T follicular helper cell (primary cell): ENCODE measurements around the gene DPY19L3.
"Not testable (repeated sequence)": the region's sequence is repeated elsewhere in the genome, so short reads cannot be mapped to it uniquely, and the experiment has no call there.

ENCODE experiments used
- DNase-seq: peaks from one replicate; pipeline ENCODE4 v3.0.0-alpha.2; 2020; ENCODE audit warnings: low read depth

The DPY19L3 gene

DNA sequence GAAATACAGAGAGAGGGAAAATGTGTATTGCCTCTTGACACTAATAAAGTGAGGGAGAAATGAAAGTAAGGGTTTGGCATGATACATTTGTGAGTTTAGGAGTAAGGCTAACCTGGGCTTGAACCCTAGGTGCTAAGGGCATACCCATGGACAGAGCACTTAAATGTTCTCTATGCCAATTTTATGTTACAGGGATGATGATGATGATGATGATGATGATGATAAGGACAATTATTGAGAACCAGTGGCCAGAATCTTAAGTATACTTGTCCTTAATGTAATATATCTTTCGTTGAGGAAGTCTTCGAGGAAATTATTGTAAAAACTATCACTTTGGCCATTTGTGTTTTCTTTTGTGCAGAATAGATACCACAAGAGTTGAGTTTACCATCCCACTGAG is 33.2 kb downstream of the DPY19L3 start:
- DNase-seq, result no peak

DNA sequence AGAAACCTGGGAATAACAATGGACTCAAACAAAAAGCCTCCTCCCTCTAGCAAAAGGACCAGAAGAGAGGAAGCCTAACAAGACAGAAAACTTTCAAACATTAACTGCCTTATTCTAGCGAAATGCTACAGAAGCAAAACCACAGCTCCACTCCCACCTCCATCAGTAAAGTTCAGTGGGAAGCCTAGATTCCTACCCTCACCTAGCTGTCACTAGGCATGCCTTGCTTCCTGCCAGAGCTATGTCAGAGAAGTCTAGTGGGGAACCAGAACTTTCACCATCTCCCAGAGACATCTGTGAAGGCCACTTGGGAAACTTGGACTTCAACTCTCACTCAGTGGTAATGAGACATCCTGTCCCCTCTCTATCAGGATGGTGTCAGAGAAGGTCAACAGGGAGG is 37.1 kb downstream of the DPY19L3 start:
- DNase-seq, result no peak

DNA sequence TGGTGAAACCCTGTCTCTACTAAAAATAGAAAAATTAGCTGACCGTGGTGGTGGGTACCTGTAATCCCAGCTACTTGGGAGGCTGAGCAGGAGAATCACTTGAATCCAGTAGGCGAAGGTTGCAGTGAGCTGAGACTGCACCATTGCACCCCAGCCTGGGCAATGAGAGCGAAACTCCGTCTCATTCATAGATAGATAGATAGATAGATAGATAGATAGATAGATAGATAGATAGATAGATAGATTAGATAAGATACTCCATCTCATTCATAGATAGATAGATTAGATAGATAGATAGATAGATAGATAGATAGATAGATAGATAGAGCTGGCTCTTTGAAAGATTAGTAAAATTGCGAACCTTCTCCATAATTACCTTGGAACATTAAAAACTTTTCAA is 42.0 kb downstream of the DPY19L3 start:
- not testable (repeated sequence) for DNase-seq

DNA sequence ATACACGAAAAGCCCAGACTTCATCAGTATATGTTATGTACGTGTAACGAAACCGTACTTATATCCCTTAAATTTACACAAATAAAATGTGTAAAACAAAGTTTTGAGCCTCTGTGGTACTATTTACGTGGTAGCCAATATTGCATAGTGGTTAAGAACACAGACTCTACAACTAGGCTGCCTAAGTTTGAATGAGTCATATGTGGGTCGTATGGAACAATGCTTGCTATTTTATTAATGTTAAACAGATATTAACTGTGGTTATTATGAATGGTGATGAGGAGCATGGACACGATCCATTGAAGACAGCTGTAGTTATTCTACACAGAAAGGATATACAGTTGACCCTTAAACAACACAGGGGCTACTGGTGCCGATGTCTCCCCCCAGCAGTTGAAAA is 42.5 kb downstream of the DPY19L3 start:
- DNase-seq, result no peak

DNA sequence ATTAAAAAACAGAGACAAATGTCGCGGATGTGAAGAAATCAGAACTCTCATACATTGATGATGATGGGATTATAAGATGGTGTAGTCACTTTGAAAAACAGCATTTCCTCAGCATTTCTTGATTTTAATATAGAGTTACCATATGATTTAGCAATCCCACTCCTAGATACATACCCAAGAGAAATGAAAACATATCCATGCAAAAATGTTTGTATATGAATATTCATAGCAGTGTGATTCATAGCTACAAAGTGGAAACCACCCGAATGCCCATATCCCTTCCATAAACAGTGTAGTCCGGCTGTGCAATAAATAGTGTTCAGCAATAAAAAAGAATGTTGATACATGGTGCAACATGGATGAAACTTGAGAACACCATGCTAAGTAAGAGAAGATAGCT is 44.6 kb downstream of the DPY19L3 start:
- no peak for DNase-seq

DNA sequence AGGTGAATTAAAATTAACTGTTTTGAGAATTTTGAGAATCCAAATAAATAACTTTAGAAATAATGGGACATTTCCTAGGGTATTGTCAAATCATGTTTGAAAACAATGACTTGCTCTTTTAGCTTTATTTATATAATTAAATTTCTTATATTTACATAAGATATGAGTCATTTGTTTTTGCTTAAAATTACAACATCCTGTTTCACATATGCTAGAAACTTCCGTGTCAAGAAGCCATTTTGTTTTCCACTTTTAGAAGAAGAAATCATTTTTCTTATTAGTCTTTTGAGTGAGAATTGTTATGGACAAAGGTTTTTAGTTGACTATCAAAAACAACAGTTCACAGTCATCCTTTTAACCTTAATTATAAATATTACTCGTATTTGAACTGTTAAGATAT is 48.2 kb downstream of the DPY19L3 start:
- no peak for DNase-seq

DNA sequence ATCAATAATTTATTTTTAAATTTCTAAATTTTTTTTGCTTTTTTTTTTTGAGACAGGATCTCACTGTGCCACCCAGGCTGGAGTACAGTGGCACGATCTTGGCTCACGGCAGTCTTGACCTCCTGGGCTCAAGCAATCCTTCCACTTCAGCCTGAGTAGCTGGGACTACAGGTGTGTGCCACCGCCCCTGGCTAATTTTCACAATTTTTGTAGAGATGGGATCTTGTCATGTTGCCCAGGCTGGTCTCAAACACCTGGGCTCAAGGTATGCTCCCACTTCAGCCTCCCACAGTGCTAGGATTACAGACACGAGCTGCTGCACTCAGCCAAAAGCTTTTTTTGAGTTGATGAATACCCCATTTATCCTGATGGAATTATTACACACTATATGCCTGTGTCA is 50.8 kb downstream of the DPY19L3 start:
- DNase-seq, result no peak

DNA sequence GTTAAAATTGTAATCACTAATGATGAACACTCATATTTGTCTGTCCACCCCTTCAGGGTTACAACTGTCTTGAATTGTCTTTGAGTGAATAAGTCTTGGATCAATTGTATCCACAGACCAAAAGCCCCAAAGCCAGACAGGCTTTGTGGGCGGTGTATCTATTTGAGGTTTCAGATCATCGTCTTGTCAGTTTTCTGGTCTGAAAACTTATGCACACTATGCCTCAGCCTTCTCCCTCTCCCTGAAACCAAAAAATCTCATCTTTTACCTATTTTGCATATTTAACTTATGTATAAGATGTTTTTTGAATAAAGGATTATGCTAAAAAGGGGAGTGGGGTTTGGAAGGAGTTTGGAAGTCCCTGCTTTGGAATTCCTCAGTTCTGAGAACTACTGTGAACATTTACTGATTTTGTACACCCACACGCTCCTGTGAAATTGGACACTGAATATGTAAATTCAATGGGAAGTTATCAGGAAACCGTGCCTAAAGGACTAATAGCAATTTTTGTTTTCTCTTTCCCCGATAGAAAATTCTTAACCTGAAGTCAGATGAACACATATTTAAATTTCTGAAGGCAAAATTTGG is 52.1 kb downstream of the DPY19L3 start:
- no peak for DNase-seq

DNA sequence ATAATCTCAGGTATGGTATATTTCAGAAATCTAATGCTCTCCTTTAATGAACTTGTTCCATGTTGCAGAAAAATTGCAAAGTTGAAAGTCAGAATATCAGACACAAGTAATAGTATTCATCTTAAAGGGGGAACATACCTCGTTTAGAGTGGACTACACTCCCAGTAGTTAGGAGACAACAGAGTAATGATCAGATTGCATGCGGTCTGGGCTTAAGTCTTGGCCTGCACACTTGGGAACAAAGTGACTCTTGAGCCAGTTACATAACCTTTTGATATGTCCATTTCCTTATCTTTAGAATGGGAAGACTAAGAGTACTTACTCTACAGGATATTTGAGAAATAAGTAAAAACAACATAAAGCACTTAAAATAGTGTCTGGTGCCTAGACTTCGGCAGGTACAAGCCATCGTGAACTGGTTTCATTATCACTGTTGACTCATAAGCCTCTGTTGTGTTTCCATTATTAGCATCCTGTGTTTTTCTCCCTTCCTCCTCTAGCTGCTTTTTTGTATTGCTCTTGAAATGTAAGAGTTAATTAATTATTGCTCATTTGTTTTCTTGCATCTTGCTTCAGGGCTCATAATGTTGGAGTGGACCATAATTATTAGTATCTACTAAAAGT is 53.0 kb downstream of the DPY19L3 start:
- DNase-seq, result no peak

DNA sequence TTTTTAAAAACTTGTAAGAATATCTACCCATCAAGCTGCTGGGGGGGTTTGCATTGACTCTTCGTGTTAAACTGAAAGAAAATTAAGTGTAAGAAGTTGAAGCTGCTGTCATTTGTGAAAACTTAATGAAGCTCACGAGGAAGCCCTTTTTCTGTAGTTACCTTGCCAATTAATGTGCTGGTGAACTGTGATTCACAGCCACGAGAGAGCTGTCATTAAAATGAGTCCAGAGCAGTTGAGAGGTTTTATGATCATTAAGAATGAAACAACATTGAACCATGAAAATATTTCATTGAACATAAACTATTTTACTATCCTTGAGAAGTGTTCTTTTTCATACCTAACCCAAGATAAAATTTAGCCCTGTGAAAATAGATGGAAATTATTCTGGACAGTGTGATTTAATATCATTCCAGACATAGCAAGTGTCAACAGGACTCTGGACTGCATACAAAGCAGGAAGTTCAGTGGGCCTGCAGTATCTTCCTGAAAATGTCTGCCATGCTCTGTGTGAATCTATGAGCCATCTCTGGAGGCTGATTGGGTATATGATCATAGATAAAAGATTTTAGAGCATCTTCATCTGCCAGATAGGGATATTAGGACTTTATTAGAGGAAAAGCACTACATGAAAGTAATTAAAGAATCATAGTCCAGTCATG is 53.8 kb downstream of the DPY19L3 start:
- DNase-seq, result no peak

DNA sequence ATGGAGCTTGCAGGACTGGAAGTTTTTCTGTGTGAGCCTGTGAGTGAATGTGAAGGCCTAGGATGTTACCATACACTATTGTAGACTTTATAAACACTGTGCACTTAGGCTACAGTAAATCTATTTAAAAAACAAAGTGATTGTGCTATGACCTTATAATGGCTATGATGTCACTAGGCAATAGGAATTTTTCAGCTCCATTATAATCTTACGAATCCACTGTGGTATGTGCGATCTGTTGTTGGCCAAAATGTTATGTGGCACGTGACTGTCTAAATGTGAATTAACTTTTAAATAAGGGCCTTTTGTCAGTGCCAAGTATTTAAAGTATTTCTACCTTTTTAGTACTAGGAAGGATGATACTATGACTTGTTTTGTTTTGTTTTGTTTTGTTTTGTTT is 54.9 kb downstream of the DPY19L3 start:
- DNase-seq, result no peak

DNA sequence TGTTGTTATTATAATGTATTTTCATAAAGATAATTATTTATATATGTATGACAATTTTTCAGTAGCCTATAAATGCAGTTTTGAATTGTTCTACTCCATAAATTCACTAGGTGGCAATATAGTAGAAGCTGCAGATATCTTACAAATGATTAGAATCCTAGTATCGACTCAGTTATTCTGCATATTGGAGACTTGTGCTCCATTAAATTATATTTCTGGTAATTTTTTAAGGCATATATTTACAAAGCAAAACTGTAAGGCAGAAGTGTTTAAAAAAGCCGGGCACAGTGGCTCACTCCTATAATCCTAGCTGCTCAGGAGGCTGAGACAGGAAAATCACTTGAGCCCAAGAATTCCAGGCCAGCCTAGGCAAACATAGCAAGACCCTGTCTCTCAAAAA is 58.7 kb downstream of the DPY19L3 start:
- no peak for DNase-seq

DNA sequence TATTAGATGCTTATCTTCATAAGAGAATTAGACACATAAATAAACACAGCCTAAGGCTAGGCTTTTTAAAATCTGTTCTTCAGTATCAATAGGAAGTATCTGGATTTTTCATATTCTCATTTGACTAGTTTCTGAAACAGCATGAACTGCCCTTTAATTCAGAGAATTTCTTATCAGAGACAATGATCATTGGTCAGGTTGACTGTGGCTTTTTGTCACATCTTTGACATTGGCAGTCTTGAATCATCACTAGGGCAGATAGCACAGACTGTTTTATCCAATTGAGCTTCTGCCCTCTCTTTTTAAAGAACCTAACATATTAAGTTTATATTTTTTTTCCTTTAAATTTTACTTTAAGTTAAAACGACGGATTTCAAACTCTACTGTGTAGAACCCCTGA is 59.6 kb downstream of the DPY19L3 start:
- no peak for DNase-seq

DNA sequence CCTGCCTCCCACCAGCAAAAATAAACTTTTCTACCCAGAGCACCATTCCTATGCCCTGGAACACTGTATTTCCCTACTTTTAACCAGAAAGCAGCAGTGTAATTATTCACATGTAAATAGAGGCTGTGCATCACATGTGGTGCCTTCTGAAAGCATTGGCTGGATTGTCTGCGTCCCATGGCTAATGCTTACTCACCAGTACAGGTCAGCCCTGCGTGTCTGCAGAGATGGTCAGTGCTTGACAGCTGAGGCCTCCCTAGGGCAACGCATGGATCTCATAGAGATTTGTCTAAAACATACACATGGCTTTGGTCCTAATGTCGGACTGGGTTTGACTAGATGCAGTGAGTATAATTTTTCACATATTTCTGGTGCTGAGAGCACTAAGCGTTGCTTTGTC is 64.2 kb downstream of the DPY19L3 start:
- DNase-seq, result no peak

DNA sequence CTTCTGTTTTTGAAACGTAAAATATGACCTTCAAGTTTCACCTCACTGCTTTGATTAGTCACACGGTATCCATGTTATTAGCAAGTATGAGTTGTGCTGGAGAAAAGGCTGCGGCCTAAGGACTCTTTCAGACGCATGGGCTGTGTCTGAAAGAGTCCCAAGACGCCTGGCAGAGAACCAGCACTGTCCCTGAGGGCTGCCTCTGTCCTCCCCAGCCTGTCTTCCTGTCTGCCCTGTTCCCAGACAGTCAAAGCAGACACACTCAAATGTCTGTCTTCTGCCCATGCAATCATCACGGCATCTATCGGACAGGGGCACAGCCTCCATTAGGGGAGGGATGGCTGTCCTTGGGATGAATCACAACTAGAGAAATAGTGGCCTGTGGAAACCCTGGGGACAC is 65.5 kb downstream of the DPY19L3 start:
- no peak for DNase-seq

DNA sequence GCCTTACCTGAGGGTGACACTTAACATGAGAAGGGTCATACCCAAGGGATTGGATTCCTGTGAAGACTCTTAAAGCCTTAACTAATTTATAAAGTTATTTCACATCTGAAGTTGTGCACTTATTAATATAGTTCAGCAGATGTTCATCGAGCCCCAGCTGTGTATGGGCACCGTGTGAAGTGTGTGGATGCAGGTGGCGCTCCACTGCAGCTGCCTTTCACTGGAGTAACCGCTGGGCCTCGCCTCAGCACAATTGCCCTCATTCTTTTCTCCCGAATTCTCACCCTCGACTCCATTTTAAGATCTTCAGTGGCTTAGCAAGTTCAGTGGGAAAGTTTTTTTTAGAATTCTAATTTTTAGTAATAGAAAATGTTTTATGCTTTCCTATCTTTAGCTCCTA is 66.2 kb downstream of the DPY19L3 start:
- DNase-seq, result no peak

DNA sequence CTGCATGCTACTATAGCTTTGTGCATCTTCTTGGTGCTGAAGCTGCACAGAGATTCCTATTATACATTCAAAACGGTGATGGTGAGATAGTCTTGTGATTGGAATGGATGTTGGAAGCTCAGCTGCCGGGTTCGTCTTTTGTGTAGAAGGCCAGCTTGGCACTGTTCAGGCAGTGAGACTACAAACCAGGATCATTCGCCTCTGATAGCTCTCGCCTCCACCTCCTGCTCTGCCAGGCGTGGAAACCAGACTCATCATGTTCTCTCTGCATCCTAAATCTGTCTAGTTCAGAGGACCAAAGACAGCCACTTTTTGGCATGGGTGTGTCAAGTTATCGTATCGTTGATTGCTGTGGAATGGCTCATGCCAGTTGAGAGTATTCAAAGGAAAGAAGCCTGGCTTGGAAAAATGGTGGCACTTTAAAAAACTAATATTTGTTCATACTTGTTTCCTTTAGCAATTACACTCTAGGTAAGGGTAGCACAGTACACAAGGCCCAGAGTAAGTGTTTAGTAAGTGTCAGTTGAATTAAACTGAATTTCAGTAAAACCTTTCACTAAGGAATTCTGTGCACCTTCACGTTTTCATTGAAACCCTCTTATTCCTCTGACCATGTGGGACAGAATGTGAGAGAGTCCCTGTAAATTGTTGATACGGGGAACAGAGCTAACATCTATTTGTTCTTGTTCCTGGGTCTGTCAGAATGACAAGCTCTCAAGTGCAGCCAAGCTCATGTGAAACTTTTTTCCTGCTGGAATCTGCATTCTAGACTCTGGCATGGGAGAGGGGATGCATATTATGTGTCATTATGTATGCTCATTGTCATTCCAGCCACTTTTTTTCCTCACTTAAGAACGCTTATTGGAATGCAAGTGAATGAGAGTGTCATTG is 69.8 kb downstream of the DPY19L3 start:
- DNase-seq, result no peak

DNA sequence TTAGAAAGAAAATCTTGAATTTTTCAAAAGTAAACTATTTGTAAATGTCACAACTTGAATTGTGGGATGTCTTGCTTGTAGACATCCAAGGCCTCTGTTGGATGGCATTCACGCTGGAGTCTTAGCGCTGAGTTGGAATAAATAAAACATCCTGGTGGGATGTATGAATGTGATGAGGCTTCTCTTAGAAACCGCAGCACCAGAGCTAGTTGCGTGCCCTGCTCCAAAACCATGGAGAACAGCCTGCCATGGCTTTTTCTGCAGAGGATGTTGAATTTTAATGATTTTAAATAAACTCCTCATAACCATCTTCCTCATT is 70.4 kb downstream of the DPY19L3 start:
- no peak for DNase-seq

DNA sequence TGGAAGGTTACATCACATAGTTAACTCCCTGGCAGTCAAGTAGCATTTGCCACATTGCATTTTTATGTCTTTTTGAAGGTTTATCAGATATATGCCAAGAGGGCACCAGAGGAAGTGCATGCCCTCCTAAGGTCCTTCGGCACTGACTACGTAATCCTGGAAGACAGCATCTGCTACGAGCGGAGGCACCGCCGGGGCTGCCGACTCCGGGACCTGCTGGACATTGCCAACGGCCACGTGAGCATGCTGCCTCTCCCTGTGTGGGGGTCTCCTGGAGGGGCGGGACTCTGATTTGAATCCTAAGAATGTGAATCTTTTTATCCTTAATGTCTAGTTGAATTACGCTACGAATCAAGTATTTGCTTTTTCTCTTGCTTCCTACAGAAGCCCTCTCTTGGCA is 74.8 kb downstream of the DPY19L3 start:
- DNase-seq, result no peak

DNA sequence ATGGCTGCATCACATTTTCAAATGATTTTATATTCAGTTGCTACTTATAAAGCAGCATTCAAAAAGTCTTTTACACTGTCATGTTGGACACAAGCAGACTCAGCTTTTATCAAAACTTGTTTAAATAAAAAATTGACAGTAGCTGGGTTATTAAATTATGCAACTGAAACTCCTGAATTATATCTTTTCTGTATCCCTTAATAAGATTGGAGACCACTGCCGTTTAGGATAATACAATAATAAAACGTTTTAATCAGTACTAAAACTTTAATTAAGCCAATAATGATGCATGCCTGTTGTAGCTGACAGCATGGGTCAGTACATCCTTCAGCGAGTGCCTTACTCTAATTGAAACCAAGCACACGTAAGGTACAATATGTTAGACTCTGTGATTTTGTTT is 78.0 kb downstream of the DPY19L3 start:
- no peak for DNase-seq

DNA sequence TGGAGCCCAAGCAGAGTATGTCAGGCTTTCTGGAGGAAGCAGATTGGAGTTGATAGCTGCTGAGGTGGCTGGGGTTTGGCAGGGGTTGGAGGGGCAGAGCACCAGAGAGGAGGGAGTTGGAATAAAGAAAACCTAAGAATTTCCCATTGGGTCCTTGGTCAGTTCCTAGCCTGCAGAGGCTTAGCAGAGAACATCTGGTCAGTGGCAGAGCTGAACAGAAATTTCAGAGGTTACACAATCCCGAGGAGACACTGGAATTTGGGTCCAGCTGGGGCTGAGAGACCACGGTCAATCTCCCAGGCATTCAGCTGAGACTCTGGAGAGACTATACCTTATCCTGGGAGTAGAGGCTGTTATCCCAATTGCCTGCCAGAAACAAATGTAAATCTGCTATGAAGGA is 84.4 kb downstream of the DPY19L3 start:
- no peak for DNase-seq

DNA sequence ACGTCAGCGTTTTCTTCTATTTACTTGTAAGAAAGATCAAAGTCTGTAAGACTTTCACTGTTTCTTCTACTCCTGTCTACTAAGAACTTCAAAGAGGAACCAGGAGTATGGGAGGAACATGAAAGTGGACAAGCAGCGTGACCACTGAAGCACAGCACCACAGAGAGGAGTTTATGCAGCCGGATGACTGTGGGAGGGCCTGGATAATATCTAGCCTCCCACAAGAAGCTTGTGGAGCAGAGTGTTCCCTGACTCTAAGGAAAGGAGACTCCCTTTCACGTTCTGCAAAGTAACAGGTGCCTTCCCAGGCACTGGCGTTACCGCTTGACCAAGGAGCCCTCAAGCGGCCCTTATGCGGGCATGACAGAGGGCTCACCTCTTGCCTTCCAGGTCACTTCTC is 91.8 kb downstream of the DPY19L3 start:
- DNase-seq, result no peak

DNA sequence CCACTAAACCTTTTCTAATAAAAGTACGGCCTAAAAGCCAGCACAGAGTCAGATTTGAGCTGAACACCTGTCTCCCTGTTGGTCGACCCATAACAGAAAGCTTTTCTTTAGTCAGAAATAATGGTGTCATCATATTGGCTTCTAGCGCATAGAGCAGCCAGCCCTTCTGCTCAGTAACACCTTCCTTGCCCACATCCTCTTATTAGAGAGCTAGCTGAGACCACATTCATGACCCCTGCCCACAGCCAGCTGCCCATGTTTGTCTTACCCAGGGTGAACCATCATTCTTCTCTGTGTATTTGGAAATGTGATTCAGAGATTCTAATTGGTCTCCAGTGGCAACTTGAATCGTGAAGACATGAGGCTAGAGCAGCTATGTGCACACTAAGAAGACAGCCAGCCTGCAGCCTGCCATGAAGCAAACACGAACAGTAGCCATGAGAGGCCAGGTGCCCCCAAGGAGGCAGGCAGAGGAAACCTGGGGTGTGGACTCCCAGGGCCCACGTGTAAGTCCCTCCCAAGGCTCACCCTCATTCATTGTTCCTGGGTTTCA is 93.2 kb downstream of the DPY19L3 start:
- no peak for DNase-seq
